ENCODE measurements around the gene SULT1A1. TPM values are rescaled to one million over a fixed set of nuclear protein-coding genes. Genes with fewer than 3 reads are reported as not detected.

Gene SULT1A1
- total and polyA plus RNA-seq, 2 of the 4 experiments (the other 2 are of a cell fraction) = 1.2 to 1.6 TPM

DNA sequence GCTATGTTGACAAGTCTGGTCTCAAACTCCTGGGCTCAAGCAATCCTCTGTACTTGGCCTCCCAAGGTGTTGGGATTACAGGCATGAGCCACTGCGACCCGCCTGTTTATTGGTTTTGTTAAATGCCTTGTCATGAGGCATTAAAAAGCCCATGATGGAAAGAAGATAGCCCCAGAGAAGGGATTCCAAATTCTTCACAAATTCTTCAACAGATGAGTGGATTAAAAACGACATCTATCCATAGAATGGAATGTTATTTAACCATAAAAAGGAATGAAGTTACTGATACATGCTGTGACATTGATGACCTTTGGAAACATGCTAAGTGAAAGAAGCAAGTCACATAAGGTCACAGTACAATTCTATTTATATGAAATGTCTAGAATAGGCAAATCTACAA is 51.4 kb downstream of the SULT1A1 start:
- Histone ChIP-seq H3K9me1 (ENCODE audit: insufficient read depth, low read length) (peaks cover 9% of the 10 kb centered on the region), H2BK5ac (ENCODE audit: low read depth, low read length, poor library complexity, severe bottlenecking) (no peak overlapping the region), H2BK120ac (ENCODE audit: low read depth, low read length) (no peak overlapping the region), H3K9me3 (ENCODE audit: control insufficient read depth, insufficient read depth, low read length) (no peaks in the 10 kb centered on the region), H3K36me3 (ENCODE audit: control insufficient read depth, insufficient read depth, low read length) (peaks cover 2% of the 10 kb centered on the region; the same call in 1 of the 2 replicates), H2AK5ac (ENCODE audit: low read depth, low read length) (no peak overlapping the region), H3K4me3 (ENCODE audit: insufficient read depth, low read depth, low read length) (no peak overlapping the region), H3K4me2 (ENCODE audit: low read depth, low read length) (no peak overlapping the region), H3K4me1 (ENCODE audit: control insufficient read depth, insufficient read depth, low read length) (peaks cover 10% of the 10 kb centered on the region), H4K8ac (ENCODE audit: low read depth in 2 of 2, low read length in 2 of 2) (no peak overlapping the region), H2BK15ac (ENCODE audit: low read depth, low read length) (no peak overlapping the region), H2AK9ac (replicated peaks; ENCODE audit: low read depth, low read length, poor library complexity) (no peak overlapping the region), H3K27me3 (ENCODE audit: control insufficient read depth, insufficient read depth, low read length) (no peaks in the 10 kb centered on the region), H3K9ac (ENCODE audit: low read depth, low read length) (no peak overlapping the region), H3K79me1 (ENCODE audit: low read depth in 1 of 2, low read length in 2 of 2) (peaks cover 24 to 34% of the 10 kb centered on the region in 2 experiments), H4K20me1 (ENCODE audit: insufficient read depth, low read length) (peaks cover 3% of the 10 kb centered on the region; the same call in 1 of the 2 replicates), H3K4ac (ENCODE audit: low read depth, low read length) (no peak overlapping the region), H4K91ac (ENCODE audit: insufficient read depth, low read depth, low read length) (no peak overlapping the region), H3K27ac (ENCODE audit: insufficient read depth, low read length) (no peak overlapping the region), H4K5ac (ENCODE audit: low read depth, low read length) (no peak overlapping the region), H2BK20ac (ENCODE audit: low read depth, low read length) (no peak overlapping the region), H3K18ac (ENCODE audit: low read depth, low read length) (no peak overlapping the region), H3K56ac (ENCODE audit: extremely low read depth, insufficient read depth, low read length) (no peak overlapping the region), H3K23ac (ENCODE audit: low read depth, low read length) (no peak overlapping the region), H3K14ac (replicated peaks; ENCODE audit: low read depth, low read length) (no peak overlapping the region), H2AFZ (replicated peaks; ENCODE audit: low read length, poor library complexity) (no peak overlapping the region)
- TF ChIP-seq FOS (IDR thresholded peaks at IDR 0.05; ENCODE audit: low read depth, low read length) (no peak), MXI1 (IDR thresholded peaks at IDR 0.05; ENCODE audit: borderline replicate concordance, low read depth, low read length) (no peak), MAZ (IDR thresholded peaks at IDR 0.05; ENCODE audit: borderline replicate concordance, low read depth, low read length) (no peak), SMC3 (IDR thresholded peaks at IDR 0.05; ENCODE audit: low read depth, low read length) (no peak), NFE2L2 (IDR thresholded peaks at IDR 0.05; ENCODE audit: low read depth, low read length) (no peak), CHD1 (IDR thresholded peaks at IDR 0.05; ENCODE audit: low read depth, low read length) (no peak), BHLHE40 (IDR thresholded peaks at IDR 0.05; ENCODE audit: low read depth, low read length) (no peak), POLR2A (IDR thresholded peaks at IDR 0.05; ENCODE audit: low read depth, low read length) (no peak), MAFK (IDR thresholded peaks at IDR 0.05; ENCODE audit: low read depth, low read length) (no peak), RCOR1 (IDR thresholded peaks at IDR 0.05; ENCODE audit: insufficient replicate concordance, low read length) (no peak), CEBPB (IDR thresholded peaks at IDR 0.05; ENCODE audit: low read depth, low read length) (no peak), RAD21 (IDR thresholded peaks at IDR 0.05; ENCODE audit: low read length) (no peak)
- TF ChIP-seq, protein P1, sequence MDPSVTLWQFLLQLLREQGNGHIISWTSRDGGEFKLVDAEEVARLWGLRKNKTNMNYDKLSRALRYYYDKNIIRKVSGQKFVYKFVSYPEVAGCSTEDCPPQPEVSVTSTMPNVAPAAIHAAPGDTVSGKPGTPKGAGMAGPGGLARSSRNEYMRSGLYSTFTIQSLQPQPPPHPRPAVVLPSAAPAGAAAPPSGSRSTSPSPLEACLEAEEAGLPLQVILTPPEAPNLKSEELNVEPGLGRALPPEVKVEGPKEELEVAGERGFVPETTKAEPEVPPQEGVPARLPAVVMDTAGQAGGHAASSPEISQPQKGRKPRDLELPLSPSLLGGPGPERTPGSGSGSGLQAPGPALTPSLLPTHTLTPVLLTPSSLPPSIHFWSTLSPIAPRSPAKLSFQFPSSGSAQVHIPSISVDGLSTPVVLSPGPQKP (IDR thresholded peaks at IDR 0.05; ENCODE audit: borderline replicate concordance, low read depth, low read length) = no peak
- TF ChIP-seq, protein P2, sequence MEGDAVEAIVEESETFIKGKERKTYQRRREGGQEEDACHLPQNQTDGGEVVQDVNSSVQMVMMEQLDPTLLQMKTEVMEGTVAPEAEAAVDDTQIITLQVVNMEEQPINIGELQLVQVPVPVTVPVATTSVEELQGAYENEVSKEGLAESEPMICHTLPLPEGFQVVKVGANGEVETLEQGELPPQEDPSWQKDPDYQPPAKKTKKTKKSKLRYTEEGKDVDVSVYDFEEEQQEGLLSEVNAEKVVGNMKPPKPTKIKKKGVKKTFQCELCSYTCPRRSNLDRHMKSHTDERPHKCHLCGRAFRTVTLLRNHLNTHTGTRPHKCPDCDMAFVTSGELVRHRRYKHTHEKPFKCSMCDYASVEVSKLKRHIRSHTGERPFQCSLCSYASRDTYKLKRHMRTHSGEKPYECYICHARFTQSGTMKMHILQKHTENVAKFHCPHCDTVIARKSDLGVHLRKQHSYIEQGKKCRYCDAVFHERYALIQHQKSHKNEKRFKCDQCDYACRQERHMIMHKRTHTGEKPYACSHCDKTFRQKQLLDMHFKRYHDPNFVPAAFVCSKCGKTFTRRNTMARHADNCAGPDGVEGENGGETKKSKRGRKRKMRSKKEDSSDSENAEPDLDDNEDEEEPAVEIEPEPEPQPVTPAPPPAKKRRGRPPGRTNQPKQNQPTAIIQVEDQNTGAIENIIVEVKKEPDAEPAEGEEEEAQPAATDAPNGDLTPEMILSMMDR (conservative IDR thresholded peaks at IDR 0.05; ENCODE audit: low read depth, low read length) = no peak
- TF ChIP-seq, protein P3, sequence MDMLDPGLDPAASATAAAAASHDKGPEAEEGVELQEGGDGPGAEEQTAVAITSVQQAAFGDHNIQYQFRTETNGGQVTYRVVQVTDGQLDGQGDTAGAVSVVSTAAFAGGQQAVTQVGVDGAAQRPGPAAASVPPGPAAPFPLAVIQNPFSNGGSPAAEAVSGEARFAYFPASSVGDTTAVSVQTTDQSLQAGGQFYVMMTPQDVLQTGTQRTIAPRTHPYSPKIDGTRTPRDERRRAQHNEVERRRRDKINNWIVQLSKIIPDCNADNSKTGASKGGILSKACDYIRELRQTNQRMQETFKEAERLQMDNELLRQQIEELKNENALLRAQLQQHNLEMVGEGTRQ (IDR thresholded peaks at IDR 0.05; ENCODE audit: low read depth, low read length) = no peak
- no TSS peak for BruUV-seq (replicated peaks)
- ATAC-seq (ENCODE audit: low read depth) (no peak), DNase-seq (no peak)
- POLR2A ChIA-PET (ENCODE audit: unreplicated experiment) = no interaction called here
- intact Hi-C loops (cut with micrococcal nuclease) = no loop called here
- CTCF ChIA-PET = no interaction called here
- no CpG with 5 or more reads among the region's 3 CpGs for WGBS, 2 experiments (ENCODE audit: extremely low coverage in 2 of 2, insufficient read length in 1 of 2)
- in situ Hi-C loops (cut with MboI; ENCODE audit: low sequenced_read_pairs) = no loop called here
- dilution Hi-C loops (cut with HindIII; ENCODE audit: low sequenced_read_pairs, unreplicated experiment) = no loop called here

All from IMR-90 (cell line).